GM12878 (cell line): ENCODE results near the gene CFAP410. TPM values are rescaled to one million over a fixed set of nuclear protein-coding genes. Genes with fewer than 3 reads are reported as not detected.

Experiments
- ATAC-seq: fragments of 200-7000 bp; cut with Tn5 transposase; 3 replicates; pipeline ENCODE4 v1.9.1; 2020; ENCODE audit warnings: mild to moderate bottlenecking, moderate library complexity
- BruUV-seq: library from RNA; stranded (reverse); fragments of 400-500 nt; replicated peaks from 2 replicates; lab custom pipeline; 2021; lab: Mats Ljungman, UMichigan
- CTCF ChIA-PET: fragments of 300-600 bp; sonication (Branson Sonifier 250); formaldehyde crosslinking; extraction: SDS; loops from one replicate; lab custom pipeline; 2021; ENCODE audit warnings: inconsistent platforms; lab: Yijun Ruan, JAX
- POLR2A ChIA-PET: fragments of 350-600 bp; formaldehyde crosslinking; extraction: SDS; loops from one replicate; lab custom pipeline; 2021; ENCODE audit warnings: inconsistent platforms; lab: Charles Lee
- RAD21 ChIA-PET: fragments of 300-600 bp; sonication (Branson Sonifier 250); formaldehyde crosslinking; loops from one replicate; lab custom pipeline; 2023; ENCODE audit warnings: antibody characterized with exemption; ENCODE audit not compliant: unreplicated experiment; lab: Charles Lee
- SMC1A ChIA-PET: fragments of 300-600 bp; sonication (Branson Sonifier 250); formaldehyde crosslinking; loops from one replicate; lab custom pipeline; 2023; ENCODE audit not compliant: unreplicated experiment, uncharacterized antibody; lab: Charles Lee
- DNase-seq: peaks from one replicate; pipeline ENCODE4 v3.0.0-alpha.2; 2011; ENCODE audit warnings: low read depth, low spot score
- FAIRE-seq: peaks from 3 replicates; lab custom pipeline; 2011; peaks lifted over from hg19 to GRCh38; lab: Jason Lieb, UNC
- H2AFZ ChIP-seq: 2 replicates; pipeline ENCODE4 v1.6.0; 2011; ENCODE audit warnings: low read depth, low read length, control low read depth; ENCODE audit not compliant: control insufficient read depth
- H3K27ac ChIP-seq: 2 replicates; pipeline ENCODE4 v1.5.1; 2011; ENCODE audit warnings: control low read depth; ENCODE audit not compliant: control insufficient read depth, insufficient read depth
- H3K27me3 ChIP-seq, 2 experiments: replicated peaks in 1 of 2; 2 replicates each; pipeline versions ENCODE4 v1.6.0 to v1.6.1; 2011; ENCODE audit warnings: low read length in 1 of 2; ENCODE audit not compliant: control insufficient read depth in 2 of 2, insufficient read depth in 2 of 2
- H3K36me3 ChIP-seq, 2 experiments: 2 replicates each; pipeline ENCODE4 v1.5.1; 2011; ENCODE audit warnings: low read length in 1 of 2; ENCODE audit not compliant: control insufficient read depth in 2 of 2, insufficient read depth in 2 of 2
- H3K4me1 ChIP-seq: 2 replicates; pipeline ENCODE4 v1.6.1; 2011; ENCODE audit warnings: mild to moderate bottlenecking, low read length, moderate library complexity, mixed read lengths; ENCODE audit not compliant: control insufficient read depth, insufficient read depth
- H3K4me2 ChIP-seq: 2 replicates; pipeline ENCODE4 v1.6.0; 2011; ENCODE audit warnings: control low read depth; ENCODE audit not compliant: control insufficient read depth, insufficient read depth
- H3K4me3 ChIP-seq: fragments of 200-600 bp; sonication (generic); 2 replicates; pipeline ENCODE4 v1.5.1; 2016
- H3K79me2 ChIP-seq: 2 replicates; pipeline ENCODE4 v1.6.0; 2011; ENCODE audit warnings: low read length; ENCODE audit not compliant: control insufficient read depth, insufficient read depth
- H3K9ac ChIP-seq: 2 replicates; pipeline ENCODE4 v1.8.0; 2011; ENCODE audit warnings: low read length, control low read depth, mixed read lengths; ENCODE audit not compliant: control insufficient read depth, insufficient read depth
- H3K9me3 ChIP-seq: replicated peaks from 3 replicates; pipeline ENCODE4 v1.5.1; 2011; ENCODE audit warnings: mild to moderate bottlenecking, low read length; ENCODE audit not compliant: control insufficient read depth, insufficient read depth
- H4K20me1 ChIP-seq: 2 replicates; pipeline ENCODE4 v1.6.0; 2011; ENCODE audit not compliant: control insufficient read depth, insufficient read depth
- BCL11A ChIP-seq: IDR thresholded peaks from 2 replicates; pipeline ENCODE4 v1.6.1; 2011; ENCODE audit warnings: low read depth, low read length
- BRCA1 ChIP-seq: IDR thresholded peaks from 2 replicates; pipeline ENCODE4 v1.6.1; 2011; ENCODE audit warnings: low read depth, low read length, improper control_type of control experiment
- CEBPB ChIP-seq, 2 experiments: fragments of 150-350 bp in 1 of 2; IDR thresholded peaks; 2 replicates each; pipeline ENCODE4 v1.6.1; 2012 to 2014; ENCODE audit warnings: low read depth in 2 of 2, low read length in 2 of 2, borderline replicate concordance in 1 of 2, inconsistent platforms in 1 of 2
- E4F1 ChIP-seq: fragments of 450-650 bp; IDR thresholded peaks from 2 replicates; pipeline ENCODE4 v1.6.1; 2018; ENCODE audit warnings: borderline replicate concordance, mild to moderate bottlenecking; ENCODE audit not compliant: partially characterized antibody
- EGR1 ChIP-seq, 2 experiments: IDR thresholded peaks; 1 replicate in 1 of 2; 2 replicates in 1 of 2; pipeline ENCODE4 v1.6.1; 2011 to 2012; ENCODE audit warnings: low read depth in 2 of 2, low read length in 2 of 2, borderline replicate concordance in 1 of 2, mild to moderate bottlenecking in 1 of 2, moderate library complexity in 1 of 2
- EZH2 ChIP-seq: IDR thresholded peaks from 2 replicates; pipeline ENCODE4 v1.6.1; 2012; ENCODE audit warnings: low read depth, mild to moderate bottlenecking, control low read depth, inconsistent platforms, low read length, borderline replicate concordance; ENCODE audit not compliant: control insufficient read depth
- KLF5 ChIP-seq: fragments of 450-650 bp; IDR thresholded peaks from 2 replicates; pipeline ENCODE4 v1.6.1; 2014; ENCODE audit warnings: mild to moderate bottlenecking; ENCODE audit not compliant: partially characterized antibody
- NFIC ChIP-seq: IDR thresholded peaks from 2 replicates; pipeline ENCODE4 v1.6.1; 2012; ENCODE audit warnings: low read depth, mild to moderate bottlenecking, inconsistent platforms, low read length, moderate library complexity
- NR2C1 ChIP-seq: fragments of 450-650 bp; IDR thresholded peaks from 2 replicates; pipeline ENCODE4 v1.6.1; 2017; ENCODE audit warnings: antibody characterized with exemption, mild to moderate bottlenecking, moderate library complexity
- PAX5 ChIP-seq: IDR thresholded peaks from 2 replicates; pipeline ENCODE4 v1.6.1; 2011; ENCODE audit warnings: low read depth, low read length, borderline replicate concordance
- PAX8 ChIP-seq: fragments of 450-650 bp; IDR thresholded peaks from 2 replicates; pipeline ENCODE4 v1.6.1; 2017; ENCODE audit warnings: mild to moderate bottlenecking, moderate library complexity
- POU2F2 ChIP-seq: IDR thresholded peaks from 3 replicates; pipeline ENCODE4 v1.6.1; 2011; ENCODE audit warnings: low read depth, mild to moderate bottlenecking, low read length, borderline replicate concordance
- RB1 ChIP-seq: fragments of 450-650 bp; formaldehyde crosslinking; IDR thresholded peaks from 2 replicates; pipeline ENCODE4 v1.6.1; 2017; ENCODE audit warnings: mild to moderate bottlenecking, borderline replicate concordance
- RCOR1 ChIP-seq: conservative IDR thresholded peaks from 2 replicates; pipeline ENCODE4 v1.6.1; 2012; ENCODE audit warnings: low read depth, low read length, improper control_type of control experiment
- RELA ChIP-seq: fragments of 450-650 bp; IDR thresholded peaks from 2 replicates; pipeline ENCODE4 v1.8.0; 2014; ENCODE audit warnings: borderline replicate concordance; ENCODE audit not compliant: partially characterized antibody
- USF2 ChIP-seq: IDR thresholded peaks from 2 replicates; pipeline ENCODE4 v1.6.1; 2011; ENCODE audit warnings: low read depth, low read length, improper control_type of control experiment, borderline replicate concordance
- ZBTB11 ChIP-seq: fragments of 450-650 bp; formaldehyde crosslinking; IDR thresholded peaks from 2 replicates; pipeline ENCODE4 v1.5.0; 2022; ENCODE audit warnings: mild to moderate bottlenecking, missing genetic modification characterization
- in situ Hi-C: fragments of 300-500 bp; cut with MboI; formaldehyde crosslinking; loops from 9 replicates; pipeline ENCODE4 v1.14.3; 2018; ENCODE audit warnings: mixed read lengths
- intact Hi-C: fragments of 100-400 bp; cut with micrococcal nuclease; formaldehyde crosslinking; loops from one replicate; pipeline ENCODE4 v1.14.2; 2022; ENCODE audit not compliant: unreplicated experiment
- polyA plus RNA-seq, 11 experiments: library from polyadenylated mRNA; depleted of rRNA in 4 of 11; unstranded in 6 of 11; stranded (reverse) in 5 of 11; fragments of >200 nt; fragmentation: Nextera tagmentation in 4 of 11; fragmentation: Illumina TruSeq in 1 of 11; extraction: Ambion mirVana in 4 of 11; extraction: Trizol in 1 of 11; gene quantifications; 1 replicate in 1 of 11; 2 replicates in 10 of 11; pipeline versions ENCODE4 v1.2.1 to v1.2.3, GENCODE V29; 2011 to 2016; ENCODE audit warnings: inconsistent platforms in 2 of 11, missing spikeins in 2 of 11, low read depth in 1 of 11
- total RNA-seq, 4 experiments: library from RNA; depleted of rRNA in 3 of 4; stranded (reverse); fragments of >200 nt in 3 of 4; fragmentation: Illumina TruSeq in 1 of 4; extraction: Trizol in 1 of 4; gene quantifications; 2 replicates each; pipeline versions ENCODE4 v1.2.1 to v1.2.3, GENCODE V29; 2013 to 2021

CFAP410 gene
- total and polyA plus RNA-seq, 10 of the 15 experiments (the other 5 are each of a cell fraction or from before 2014, with no cell fraction given), result 0.14 to 24.8 (median 11.3) TPM

DNA sequence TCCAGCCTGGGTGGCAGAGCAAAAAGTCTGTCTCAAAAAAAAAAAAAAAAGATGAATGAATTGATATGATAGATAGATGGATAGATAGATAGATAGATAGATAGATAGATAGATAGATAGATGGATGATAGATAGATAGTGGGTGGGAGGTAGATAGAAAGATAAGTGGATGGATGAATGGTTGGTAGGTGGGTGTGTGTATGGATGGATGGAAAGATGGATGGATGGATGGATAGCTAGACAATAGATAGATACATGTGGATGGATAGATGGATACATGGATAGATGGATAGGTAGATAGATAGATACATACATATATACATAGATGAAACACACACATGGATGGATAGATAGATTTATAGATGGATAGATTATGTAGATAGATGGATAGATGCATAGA lies 42.7 kb upstream of the CFAP410 start:
- in situ Hi-C loops (no loop called here), intact Hi-C loops (no loop called here)
- no peak overlapping the region for H3K4me3 ChIP-seq
- SMC1A ChIA-PET, result no interaction called here
- H3K79me2 ChIP-seq, result no peaks in the 10 kb centered on the region
- H3K9ac ChIP-seq, result no peak overlapping the region
- no peaks in the 10 kb centered on the region for H3K27me3 ChIP-seq
- H3K4me1 ChIP-seq, result no peaks in the 10 kb centered on the region
- CTCF ChIA-PET, result interaction anchor here (0.6 kb wide), 1 partner anchor 11 kb away, joined by 4 read pairs; no protein-coding TSS in a partner anchor
- H3K36me3 ChIP-seq, result no peaks in the 10 kb centered on the region; a peak in 1 of 4 replicates
- no peak overlapping the region for H3K27ac ChIP-seq
- H3K9me3 ChIP-seq, result peaks cover 6% of the 10 kb centered on the region; the same call in 1 of the 3 replicates
- H2AFZ ChIP-seq, result no peak overlapping the region
- ATAC-seq (no peak), DNase-seq (no peak), FAIRE-seq (no peak)
- RAD21 ChIA-PET, result no interaction called here
- POLR2A ChIA-PET, result no interaction called here
- no peak overlapping the region for H3K4me2 ChIP-seq
- BruUV-seq, result no TSS peak
- TF ChIP-seq RB1 (no peak), KLF5 (no peak), CEBPB (IDR thresholded peaks at IDR 0.05; ENCODE audit: borderline replicate concordance in 1 of 2, low read depth in 2 of 2, low read length in 2 of 2) (no peak), NR2C1 (no peak), BRCA1 (no peak), EZH2 (no peak), BCL11A (no peak), RCOR1 (no peak), NFIC (no peak), ZBTB11 (CRISPR knock-in tag) (no peak), POU2F2 (no peak), PAX5 (no peak), E4F1 (no peak), RELA (no peak), USF2 (no peak), EGR1 (IDR thresholded peaks at IDR 0.05; ENCODE audit: borderline replicate concordance in 1 of 2, low read depth in 2 of 2, low read length in 2 of 2) (no peak), PAX8 (no peak)
- H4K20me1 ChIP-seq, result no peaks in the 10 kb centered on the region
